ENCODE measurements around the gene C18orf32. TPM values are rescaled to one million over a fixed set of nuclear protein-coding genes. Genes with fewer than 3 reads are reported as not detected.

C18orf32 gene
- 10 to 100 TPM; 23.0 to 30.2 TPM for total RNA-seq

DNA sequence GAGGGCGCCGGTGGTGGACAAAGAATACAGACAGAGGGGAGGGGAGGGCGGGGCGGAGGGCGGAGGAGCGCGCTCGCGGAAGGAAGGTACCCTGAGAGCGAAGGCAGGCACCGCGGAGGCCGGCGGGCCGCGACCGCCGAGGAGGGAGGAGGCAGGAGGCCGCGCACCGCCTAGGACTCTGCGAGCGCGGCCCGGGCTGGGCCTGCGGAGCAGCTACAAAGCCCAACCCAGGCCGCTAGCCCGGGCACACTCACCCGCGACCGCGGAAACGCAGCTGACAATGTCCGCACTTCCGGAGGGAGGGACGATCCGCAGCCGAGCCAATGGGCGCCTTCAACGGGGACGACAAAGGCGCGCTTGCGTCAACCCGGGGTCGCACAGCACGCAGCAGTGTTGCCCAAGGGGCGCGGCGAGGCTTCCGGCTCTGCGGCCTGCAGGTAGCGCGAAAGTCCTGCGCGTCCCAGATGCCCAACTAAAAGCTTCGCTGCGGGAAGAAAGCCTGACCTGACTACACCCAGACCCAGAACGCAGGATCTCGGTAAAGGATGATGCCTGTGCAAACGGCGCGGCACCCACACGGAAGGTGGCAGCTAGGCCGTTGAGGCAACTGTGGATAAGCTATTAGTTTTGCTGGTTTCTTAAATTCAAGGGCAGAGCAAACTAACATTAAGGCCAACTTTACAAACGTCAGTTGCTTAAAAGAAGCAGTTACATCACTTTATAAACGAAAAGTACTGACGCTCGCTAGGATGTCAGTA is at the start of gene C18orf32:
C18orf32 (minus strand) TSS at position 282 of the 758 bp plus-strand sequence. CDS start 3,486 bp downstream, outside the sequence.

GRCh38 chr18:49491857-49492693 is 5.0 kb upstream of the C18orf32 start, which contains the start of gene RPL17:
Gene RPL17, minus strand, starts transcription at chr18:49492465.

Other genes starting within 250 kb of the C18orf32 start
- 10 to 100 TPM; 58.6 to 63.3 TPM for gene DYM, start 26.6 kb downstream of the C18orf32 start, total RNA-seq
- gene RPL17, start 5.2 kb upstream of the C18orf32 start, total RNA-seq: 1,000 to 10,000 TPM; 1,876 to 1,998 TPM
- under 1 TPM; 0.18 to 0.39 TPM for gene LIPG, start 74.8 kb upstream of the C18orf32 start, total RNA-seq

All from activated naive CD4-positive, alpha-beta T cell treated with anti-CD3 and anti-CD28 coated beads, Interleukin-2, amount 10 ng/mL, durations not matched to agents 5 hours and 36 hours (primary cell).